HG02938 (cell line): ENCODE measurements around the gene RNLS.
A peak's percentile ranks its signal among the peaks of the same experiment; 100 is the strongest.
"Not testable (repeated sequence)": the region's sequence is repeated elsewhere in the genome, so short reads cannot be mapped to it uniquely, and the experiment has no call there.

Source experiments
- ATAC-seq: cut with Tn5 transposase; IDR thresholded peaks from one replicate; pipeline ENCODE4 v1.9.1; 2021; ENCODE audit warnings: mild to moderate bottlenecking, moderate library complexity; ENCODE audit not compliant: unreplicated experiment

RNLS gene

DNA sequence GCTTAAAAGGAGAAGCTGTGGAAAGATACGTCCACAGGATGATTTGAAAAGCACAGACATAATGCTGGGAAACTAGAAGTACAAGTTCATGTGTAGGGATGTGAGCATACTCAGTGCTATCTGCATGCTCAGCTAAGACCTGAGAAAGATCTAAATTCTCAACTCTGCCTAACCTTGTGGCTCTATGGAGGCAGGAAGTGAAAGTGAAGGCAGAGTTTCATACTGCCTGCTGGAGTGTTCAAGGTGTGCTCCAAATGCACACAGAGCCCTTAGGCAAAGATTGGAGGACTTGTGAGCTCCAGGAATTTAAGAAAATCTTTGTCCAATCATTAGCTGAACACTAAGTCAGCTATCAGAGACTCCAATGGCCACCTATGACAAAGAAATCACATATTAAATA, 190.9 kb downstream of the RNLS start:
- ATAC-seq, result peak; percentile 86

GRCh38 chr10:88390041-88390440, 193.1 kb downstream of the RNLS start:
- no peak for ATAC-seq

DNA sequence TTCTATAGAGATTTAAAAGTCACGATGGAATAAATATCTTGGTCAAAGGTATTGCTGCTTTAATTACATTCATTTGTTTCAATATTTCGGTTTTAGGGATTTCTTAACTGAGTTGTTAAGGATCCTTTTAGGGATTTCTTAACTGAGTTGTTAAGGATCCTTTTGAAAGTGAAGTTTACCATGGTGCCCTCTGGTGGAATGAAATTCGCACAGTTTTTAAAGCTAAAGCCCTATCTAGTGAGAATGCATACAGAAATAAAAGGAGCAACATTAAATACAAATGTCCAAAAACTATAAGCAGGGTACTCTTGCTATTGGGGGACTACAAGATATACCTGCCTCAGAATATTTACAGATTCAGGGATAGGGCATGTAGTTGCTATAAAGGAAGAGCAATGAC, 193.7 kb downstream of the RNLS start:
- no peak for ATAC-seq

DNA sequence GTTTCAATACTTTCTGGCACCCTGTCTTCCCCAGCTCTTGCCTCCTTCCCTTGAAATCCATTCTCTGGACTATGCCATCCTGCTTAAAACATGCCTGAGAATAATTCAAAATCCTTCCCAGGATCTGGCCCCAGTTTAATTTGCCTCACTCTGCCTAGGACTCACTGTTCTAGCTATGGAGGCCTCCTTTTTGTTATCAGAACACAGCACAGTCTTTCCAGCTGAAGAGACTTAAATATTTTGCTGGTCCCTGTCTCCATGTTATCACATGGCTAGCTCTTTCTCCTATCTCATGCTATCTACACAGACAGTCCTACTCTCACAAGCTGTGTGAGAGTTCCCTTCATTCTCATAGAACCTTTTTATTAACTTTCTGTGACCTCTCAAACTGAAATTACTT, 194.8 kb downstream of the RNLS start:
- ATAC-seq, result no peak

DNA sequence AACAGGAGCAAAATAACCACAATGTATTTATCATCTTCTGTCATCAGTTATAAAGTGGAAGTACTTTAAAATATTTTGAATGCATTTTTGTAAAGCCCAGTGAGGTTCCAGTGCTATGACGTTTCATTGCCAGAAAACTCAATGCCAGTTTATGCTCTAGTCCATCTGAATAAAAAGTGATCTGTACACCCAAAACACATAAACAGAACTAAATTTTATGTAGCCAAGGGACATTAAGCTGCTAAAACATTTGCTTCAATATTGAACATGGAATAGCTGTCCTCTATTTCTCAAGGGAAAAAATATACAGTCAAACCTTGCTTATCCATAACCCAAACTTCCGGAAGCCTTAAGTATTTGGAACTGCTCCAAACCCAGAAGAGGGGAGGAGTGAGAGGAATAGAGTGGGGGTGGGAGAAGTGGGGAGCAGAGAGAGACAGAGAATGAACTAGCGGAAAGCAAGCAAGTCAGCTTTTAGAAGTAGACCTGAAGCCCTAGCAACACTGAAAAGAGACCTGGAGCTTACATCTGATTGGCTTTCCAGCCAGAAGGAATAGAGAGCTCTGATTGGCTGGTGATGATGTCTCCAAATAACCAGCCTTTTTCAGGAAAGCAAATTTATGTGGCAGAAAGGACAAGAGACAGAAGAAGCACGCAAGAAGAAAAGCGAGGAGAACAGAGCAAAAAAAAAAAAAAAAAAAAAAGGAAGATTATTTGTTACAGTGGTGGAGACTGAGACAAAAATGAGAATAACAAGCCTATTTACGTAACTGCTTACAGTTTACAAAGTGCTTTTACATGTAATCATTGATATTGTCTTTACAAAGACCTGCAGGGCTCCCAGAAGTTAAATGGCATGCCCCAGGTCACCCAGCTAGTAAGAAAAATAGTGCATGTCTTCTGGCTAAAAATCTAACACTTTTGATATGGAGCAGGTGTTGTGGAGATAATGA, 196.0 kb downstream of the RNLS start:
- peak; percentile 45 for ATAC-seq

GRCh38 chr10:88386204-88386788, 196.8 kb downstream of the RNLS start:
- peak; percentile 33 for ATAC-seq

DNA sequence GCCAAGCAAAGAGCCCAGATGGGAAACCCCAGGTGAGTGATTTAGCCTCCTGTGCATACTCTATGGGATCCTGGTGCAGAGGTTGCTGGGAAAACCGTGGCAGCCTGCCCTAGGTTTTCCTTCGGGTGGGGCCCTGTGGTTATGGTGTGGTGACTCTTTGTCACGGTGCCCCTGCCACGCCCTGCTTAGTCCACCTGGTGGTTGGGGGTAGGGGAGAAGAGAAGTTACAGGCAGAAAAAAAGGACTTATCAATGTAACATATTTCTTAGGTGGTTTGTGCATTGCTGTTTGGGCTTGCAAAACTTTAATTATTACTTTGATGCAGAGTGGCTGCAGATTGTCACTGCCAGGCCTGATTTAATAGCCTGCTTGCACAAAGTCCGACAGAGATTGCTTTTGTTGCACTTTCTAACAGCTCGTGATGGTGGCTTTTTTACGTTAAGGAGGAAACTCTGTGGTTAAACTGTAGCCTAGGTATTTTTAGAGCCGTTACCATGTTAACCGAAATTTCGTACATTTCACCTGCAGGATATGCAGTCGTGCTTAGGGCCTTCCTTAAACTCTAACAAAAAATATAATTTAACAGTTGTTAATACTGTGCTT, 197.4 kb downstream of the RNLS start:
- peak; percentile 67 for ATAC-seq

DNA sequence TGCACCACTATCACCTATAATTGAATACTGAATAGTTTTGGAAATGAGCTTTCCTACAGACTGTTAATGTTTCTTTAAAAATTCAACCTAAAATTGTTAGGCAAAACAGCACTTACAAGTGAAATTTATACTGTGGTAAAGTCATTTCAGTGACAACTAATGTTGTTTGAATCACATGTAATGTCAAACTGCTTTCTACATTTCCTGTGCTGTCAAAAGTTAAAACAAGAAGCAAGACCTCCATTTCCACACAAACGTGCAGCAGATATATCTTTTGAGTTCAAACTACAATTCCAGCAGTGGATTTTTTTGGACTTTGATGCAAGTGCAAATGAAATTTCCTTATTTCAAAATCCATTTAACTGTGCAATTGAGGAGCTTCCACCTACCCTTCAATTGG, 199.8 kb downstream of the RNLS start:
- ATAC-seq, result no peak

- no peak for ATAC-seq
Observed at GRCh38 chr10:88382699-88383098, 200.4 kb downstream of the RNLS start.

DNA sequence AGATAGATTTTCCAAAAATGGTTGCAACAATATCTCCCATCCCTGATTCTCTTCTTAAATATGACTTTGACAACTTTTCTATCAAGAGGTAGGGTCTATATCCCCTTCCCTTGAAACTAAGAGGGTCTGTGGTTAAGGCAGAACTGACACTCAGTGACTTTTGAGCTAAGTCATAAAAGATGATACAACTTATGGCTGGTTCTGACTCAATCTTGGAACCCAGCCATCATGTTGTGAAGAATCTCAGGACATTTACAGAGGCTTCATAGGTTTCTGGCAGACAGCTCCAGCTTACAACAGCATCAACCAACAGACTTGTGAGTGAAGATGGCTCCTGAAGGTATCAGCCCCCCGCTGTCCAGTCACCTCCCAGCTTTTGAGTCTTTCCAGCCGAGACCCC, 203.5 kb downstream of the RNLS start:
- no peak for ATAC-seq

GRCh38 chr10:88377510-88377909, 205.6 kb downstream of the RNLS start:
- ATAC-seq, result no peak

GRCh38 chr10:88374392-88375175, 208.5 kb downstream of the RNLS start:
- ATAC-seq, result no peak

- ATAC-seq, result no peak
Observed at GRCh38 chr10:88372881-88373592, 210.1 kb downstream of the RNLS start.

- no peak for ATAC-seq
Observed at GRCh38 chr10:88372051-88372715, 210.9 kb downstream of the RNLS start.

GRCh38 chr10:88370713-88371112, 212.4 kb downstream of the RNLS start:
- no peak for ATAC-seq

GRCh38 chr10:88366772-88367171, 216.3 kb downstream of the RNLS start:
- no peak for ATAC-seq

DNA sequence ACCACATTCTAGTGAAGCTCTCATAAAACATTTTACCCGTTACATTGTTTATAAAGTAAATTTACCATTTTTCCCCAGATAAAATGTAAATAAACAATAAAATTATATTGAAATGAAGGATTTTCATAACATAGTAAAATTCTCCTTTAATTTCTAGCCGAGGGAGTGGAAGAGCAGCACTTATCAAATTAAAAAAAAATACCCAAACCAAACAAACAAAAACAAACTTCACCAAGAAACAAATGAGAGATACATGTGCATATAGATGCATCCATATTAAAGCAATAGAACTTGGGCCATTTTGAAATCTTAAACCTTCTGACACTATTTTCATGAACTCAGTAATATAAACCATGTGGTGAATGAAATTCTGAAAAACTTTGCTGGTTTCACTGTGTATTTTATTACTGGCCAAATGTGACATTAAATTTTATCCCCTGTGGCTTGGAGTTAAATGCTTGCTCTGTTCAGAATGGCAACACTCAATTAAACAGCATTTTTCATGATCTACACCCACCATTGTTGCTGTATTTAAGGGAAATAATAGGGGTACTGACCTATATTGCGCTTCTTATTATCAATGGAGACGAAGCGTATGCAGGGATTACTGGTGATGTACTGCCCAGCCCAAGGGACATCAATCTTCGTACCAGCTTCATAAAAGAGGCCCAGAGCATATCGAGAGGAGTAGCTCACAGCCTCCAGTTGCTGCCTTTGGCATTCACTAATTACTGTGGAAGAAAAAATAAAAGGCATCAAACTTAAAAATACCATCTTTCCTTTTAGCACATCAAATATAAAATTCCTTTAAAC, 220.9 kb downstream of the RNLS start:
- no peak for ATAC-seq

GRCh38 chr10:88361494-88361893, 221.6 kb downstream of the RNLS start:
- ATAC-seq, result no peak

DNA sequence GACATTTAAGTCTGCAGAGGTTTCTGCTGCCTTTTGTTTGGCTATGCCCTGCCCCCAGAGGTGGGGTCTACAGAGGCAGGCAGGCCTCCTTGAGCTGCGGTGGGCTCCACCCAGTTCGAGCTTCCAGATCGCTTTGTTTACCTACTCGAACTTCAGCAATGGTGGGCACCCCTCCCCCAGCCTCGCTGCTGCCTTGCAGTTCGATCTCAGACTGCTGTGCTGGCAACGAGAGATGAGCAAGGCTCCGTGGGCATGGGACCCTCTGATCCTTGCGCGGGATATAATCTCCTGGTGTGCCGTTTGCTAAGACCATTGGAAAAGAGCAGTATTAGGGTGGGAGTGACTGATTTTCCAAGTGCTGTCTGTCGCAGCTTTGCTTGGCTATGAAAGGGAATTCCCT, 227.4 kb downstream of the RNLS start:
- ATAC-seq, result not testable (repeated sequence)
